ENCODE measurements around the gene HEXIM1. TPM values are rescaled to one million over a fixed set of nuclear protein-coding genes. Genes with fewer than 3 reads are reported as not detected.

HEXIM1 gene
- total and polyA plus RNA-seq, 2 experiments from 2014 or later: 13.5 to 17.1 TPM

DNA sequence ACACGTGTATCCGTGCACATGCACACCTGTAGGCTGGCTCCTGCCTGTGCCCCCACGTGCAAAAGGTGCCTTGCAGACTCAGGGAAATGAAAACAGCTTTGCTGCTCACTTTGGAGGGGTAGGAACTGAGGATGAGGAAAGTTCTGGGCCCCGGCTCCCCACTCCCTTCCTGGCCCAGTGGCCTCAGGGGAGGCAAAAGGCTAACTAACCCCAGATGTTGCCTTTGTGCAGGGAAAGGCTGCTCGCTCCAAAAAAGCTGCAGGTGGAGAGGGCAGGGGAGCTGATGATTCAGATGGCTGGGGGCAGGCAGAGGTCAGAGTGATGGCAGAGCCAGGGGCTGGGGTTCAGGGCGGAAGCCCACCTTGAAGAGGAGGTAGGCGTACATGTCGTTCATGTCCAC is 28.3 kb upstream of the HEXIM1 start:
- peaks cover 26% of the 10 kb centered on the region for H3K79me2 ChIP-seq
- H3K36me3 ChIP-seq (replicated peaks; ENCODE audit: insufficient read depth, low read depth): no peaks in the 10 kb centered on the region
- H3K9me2 ChIP-seq (replicated peaks; ENCODE audit: insufficient read depth): no peaks in the 10 kb centered on the region
- H3K4me2 ChIP-seq: no peak overlapping the region
- no peak overlapping the region for H3K27ac ChIP-seq
- TF ChIP-seq EZH2 (IDR thresholded peaks at IDR 0.05; ENCODE audit: borderline replicate concordance) (no peak), EZH2phosphoT487 (IDR thresholded peaks at IDR 0.05; ENCODE audit: low read depth, severe bottlenecking, unreplicated experiment) (no peak)
- TF ChIP-seq, protein P1, sequence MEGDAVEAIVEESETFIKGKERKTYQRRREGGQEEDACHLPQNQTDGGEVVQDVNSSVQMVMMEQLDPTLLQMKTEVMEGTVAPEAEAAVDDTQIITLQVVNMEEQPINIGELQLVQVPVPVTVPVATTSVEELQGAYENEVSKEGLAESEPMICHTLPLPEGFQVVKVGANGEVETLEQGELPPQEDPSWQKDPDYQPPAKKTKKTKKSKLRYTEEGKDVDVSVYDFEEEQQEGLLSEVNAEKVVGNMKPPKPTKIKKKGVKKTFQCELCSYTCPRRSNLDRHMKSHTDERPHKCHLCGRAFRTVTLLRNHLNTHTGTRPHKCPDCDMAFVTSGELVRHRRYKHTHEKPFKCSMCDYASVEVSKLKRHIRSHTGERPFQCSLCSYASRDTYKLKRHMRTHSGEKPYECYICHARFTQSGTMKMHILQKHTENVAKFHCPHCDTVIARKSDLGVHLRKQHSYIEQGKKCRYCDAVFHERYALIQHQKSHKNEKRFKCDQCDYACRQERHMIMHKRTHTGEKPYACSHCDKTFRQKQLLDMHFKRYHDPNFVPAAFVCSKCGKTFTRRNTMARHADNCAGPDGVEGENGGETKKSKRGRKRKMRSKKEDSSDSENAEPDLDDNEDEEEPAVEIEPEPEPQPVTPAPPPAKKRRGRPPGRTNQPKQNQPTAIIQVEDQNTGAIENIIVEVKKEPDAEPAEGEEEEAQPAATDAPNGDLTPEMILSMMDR (IDR thresholded peaks at IDR 0.05; ENCODE audit: poor library complexity): no peak
- peaks cover 25% of the 10 kb centered on the region for H3K4me1 ChIP-seq (ENCODE audit: insufficient read depth)
- WGBS (ENCODE audit: low lambda C conversion rate, missing lambda C conversion rate): 81% methylated on average over 8 of the region's 8 CpGs
- H3K4me3 ChIP-seq: no peak overlapping the region
- H4K20me1 ChIP-seq (ENCODE audit: insufficient read depth, poor library complexity, severe bottlenecking): no peaks in the 10 kb centered on the region
- H3K9me3 ChIP-seq (ENCODE audit: low read depth): no peaks in the 10 kb centered on the region
- H3K27me3 ChIP-seq: no peaks in the 10 kb centered on the region
- no peak for DNase-seq (ENCODE audit: low spot score)
- no peak overlapping the region for H2AFZ ChIP-seq

- TF ChIP-seq EZH2 (IDR thresholded peaks at IDR 0.05; ENCODE audit: borderline replicate concordance): no peak
- TF ChIP-seq EZH2phosphoT487 (IDR thresholded peaks at IDR 0.05; ENCODE audit: low read depth, severe bottlenecking, unreplicated experiment): no peak
- TF ChIP-seq, protein P1 (IDR thresholded peaks at IDR 0.05; ENCODE audit: poor library complexity): no peak
- 95% methylated on average over 21 of the region's 22 CpGs for WGBS (ENCODE audit: low lambda C conversion rate, missing lambda C conversion rate)
- Histone ChIP-seq H3K9me3 (ENCODE audit: low read depth) (no peaks in the 10 kb centered on the region), H4K20me1 (ENCODE audit: insufficient read depth, poor library complexity, severe bottlenecking) (no peaks in the 10 kb centered on the region), H3K36me3 (replicated peaks; ENCODE audit: insufficient read depth, low read depth) (no peaks in the 10 kb centered on the region), H3K79me2 (peaks cover 32% of the 10 kb centered on the region), H2AFZ (no peak overlapping the region), H3K27ac (no peak overlapping the region), H3K4me2 (no peak overlapping the region), H3K27me3 (no peaks in the 10 kb centered on the region), H3K4me3 (no peak overlapping the region), H3K4me1 (ENCODE audit: insufficient read depth) (peaks cover 25% of the 10 kb centered on the region), H3K9me2 (replicated peaks; ENCODE audit: insufficient read depth) (no peaks in the 10 kb centered on the region)
- no peak for DNase-seq (ENCODE audit: low spot score)
Observed at GRCh38 chr17:45120558-45120957, 27.7 kb upstream of the HEXIM1 start.

GRCh38 chr17:45121055-45121454 is 27.2 kb upstream of the HEXIM1 start:
- Histone ChIP-seq H3K79me2 (peaks cover 36% of the 10 kb centered on the region), H3K27me3 (no peaks in the 10 kb centered on the region), H3K9me3 (ENCODE audit: low read depth) (no peaks in the 10 kb centered on the region), H3K9me2 (replicated peaks; ENCODE audit: insufficient read depth) (no peaks in the 10 kb centered on the region), H3K4me3 (no peak overlapping the region), H3K4me2 (no peak overlapping the region), H4K20me1 (ENCODE audit: insufficient read depth, poor library complexity, severe bottlenecking) (no peaks in the 10 kb centered on the region), H2AFZ (no peak overlapping the region), H3K27ac (no peak overlapping the region), H3K36me3 (replicated peaks; ENCODE audit: insufficient read depth, low read depth) (no peaks in the 10 kb centered on the region), H3K4me1 (ENCODE audit: insufficient read depth) (peaks cover 25% of the 10 kb centered on the region)
- no peak for TF ChIP-seq EZH2 (IDR thresholded peaks at IDR 0.05; ENCODE audit: borderline replicate concordance)
- TF ChIP-seq EZH2phosphoT487 (IDR thresholded peaks at IDR 0.05; ENCODE audit: low read depth, severe bottlenecking, unreplicated experiment): no peak
- TF ChIP-seq, protein P1 (IDR thresholded peaks at IDR 0.05; ENCODE audit: poor library complexity): no peak
- no peak for DNase-seq (ENCODE audit: low spot score)
- WGBS (ENCODE audit: low lambda C conversion rate, missing lambda C conversion rate): 97% methylated on average over 21 of the region's 45 CpGs

All from hepatocyte (in vitro differentiated cells).